ENCODE measurements around the gene WARS2. TPM values are rescaled to one million over a fixed set of nuclear protein-coding genes. Genes with fewer than 3 reads are reported as not detected.

The WARS2 gene
- total and polyA plus RNA-seq, 2 of the 8 experiments (the other 6 are each of a cell fraction or from before 2014, with no cell fraction given), result 4.3 to 12.9 TPM

DNA sequence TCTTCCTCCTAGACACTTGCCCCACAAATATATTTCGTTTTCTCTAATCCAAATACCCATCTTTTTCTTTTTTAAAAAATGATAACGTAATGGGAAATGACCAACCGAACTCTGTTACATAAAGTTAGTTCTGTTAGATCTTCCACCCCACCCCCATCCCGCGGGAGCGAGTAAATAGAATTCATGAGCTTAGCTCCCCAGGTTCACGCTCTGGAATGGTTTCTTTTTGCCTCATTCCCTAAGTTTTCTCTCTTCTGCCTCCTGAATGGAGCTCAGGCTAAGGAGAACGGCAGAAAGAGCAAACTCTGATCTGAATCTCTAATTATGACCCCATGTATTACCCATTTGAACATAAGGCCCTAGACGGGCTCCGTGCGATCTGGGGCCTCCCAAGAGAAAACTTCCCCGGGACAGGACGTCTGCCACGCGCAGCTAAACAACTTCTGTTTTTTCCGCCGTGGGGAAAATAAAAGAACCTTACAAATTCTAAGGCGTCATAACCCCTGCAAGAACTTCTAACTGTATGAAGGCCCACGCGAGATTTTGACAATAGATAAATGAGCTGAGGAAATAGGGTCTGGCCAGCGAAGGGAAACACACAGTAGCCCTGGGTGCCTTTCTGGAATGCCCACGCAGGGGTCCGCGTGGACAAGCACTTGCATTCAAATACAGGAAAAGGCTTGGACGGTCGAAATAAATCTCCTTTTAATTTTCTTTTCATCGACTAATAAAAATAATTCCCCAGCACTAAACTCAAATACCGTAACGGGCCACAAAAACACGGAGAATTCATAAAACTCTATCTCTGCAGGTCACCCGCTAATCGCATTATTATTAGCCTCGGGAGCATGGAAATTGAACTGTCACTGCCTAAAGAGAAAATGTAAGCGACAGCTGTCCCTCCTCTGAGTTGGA lies 154.6 kb downstream of the WARS2 start (continued):
- TF ChIP-seq SP2 (IDR thresholded peaks at IDR 0.05; ENCODE audit: low read length) (no peak), JUND (IDR thresholded peaks at IDR 0.05; ENCODE audit: low read length) (no peak), SUZ12 (IDR thresholded peaks at IDR 0.05; ENCODE audit: low read length) (peak; percentile 25), TBP (IDR thresholded peaks at IDR 0.05; ENCODE audit: low read depth, low read length) (no peak), NRF1 (IDR thresholded peaks at IDR 0.05; ENCODE audit: low read depth, low read length) (no peak), RBBP5 (IDR thresholded peaks at IDR 0.05; ENCODE audit: borderline replicate concordance, low read depth, low read length) (no peak), POU5F1 (IDR thresholded peaks at IDR 0.05; ENCODE audit: low read depth, low read length) (no peak), RXRA (IDR thresholded peaks at IDR 0.05; ENCODE audit: insufficient read depth, low read depth, low read length) (no peak), TAF1 (IDR thresholded peaks at IDR 0.05; ENCODE audit: low read depth, low read length) (no peak), TCF12 (IDR thresholded peaks at IDR 0.05; ENCODE audit: low read depth, low read length) (no peak), YY1 (IDR thresholded peaks at IDR 0.05; ENCODE audit: low read depth, low read length) (no peak), JUN (IDR thresholded peaks at IDR 0.05; ENCODE audit: low read depth, low read length) (no peak), EGR1 (IDR thresholded peaks at IDR 0.05; ENCODE audit: borderline replicate concordance, low read depth, low read length) (no peak), RFX5 (IDR thresholded peaks at IDR 0.05; ENCODE audit: borderline replicate concordance, low read depth, low read length) (no peak), CBX8 (IDR thresholded peaks at IDR 0.05; ENCODE audit: borderline replicate concordance, low read depth, low read length) (peak; percentile 95; the same call in 1 of the 2 replicates), PHF8 (conservative IDR thresholded peaks at IDR 0.05; ENCODE audit: low read depth, low read length) (no peak), BCL11A (IDR thresholded peaks at IDR 0.05; ENCODE audit: low read depth in 2 of 2, low read length in 2 of 2) (no peak), CHD2 (IDR thresholded peaks at IDR 0.05; ENCODE audit: low read length) (no peak)
- TF ChIP-seq, protein P1, sequence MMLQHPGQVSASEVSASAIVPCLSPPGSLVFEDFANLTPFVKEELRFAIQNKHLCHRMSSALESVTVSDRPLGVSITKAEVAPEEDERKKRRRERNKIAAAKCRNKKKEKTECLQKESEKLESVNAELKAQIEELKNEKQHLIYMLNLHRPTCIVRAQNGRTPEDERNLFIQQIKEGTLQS (IDR thresholded peaks at IDR 0.05; ENCODE audit: insufficient read depth, low read depth, low read length), result no peak

Data from H1 (cell line).